Breast epithelium (tissue), 3 donors: ENCODE data around the gene SLC22A23.

Source experiments
- POLR2A ChIP-seq: fragments of 450-650 bp; IDR thresholded peaks from one replicate; pipeline ENCODE4 v1.6.1; 2016; ENCODE audit warnings: antibody characterized with exemption, mild to moderate bottlenecking, moderate library complexity
- POLR2AphosphoS5 ChIP-seq, 3 donors: sonication (generic); formaldehyde crosslinking; IDR thresholded peaks; one replicate each; pipeline ENCODE4 v1.6.1; 2017; ENCODE audit warnings: antibody characterized with exemption in 3 of 3
- TF ChIP-seq, protein P1 (sequence below), 3 donors: fragments of 450-650 bp; IDR thresholded peaks; one replicate each; pipeline ENCODE4 v1.5.1; 2016 to 2017; ENCODE audit warnings: antibody characterized with exemption in 3 of 3, mild to moderate bottlenecking in 3 of 3, moderate library complexity in 3 of 3

DNA sequence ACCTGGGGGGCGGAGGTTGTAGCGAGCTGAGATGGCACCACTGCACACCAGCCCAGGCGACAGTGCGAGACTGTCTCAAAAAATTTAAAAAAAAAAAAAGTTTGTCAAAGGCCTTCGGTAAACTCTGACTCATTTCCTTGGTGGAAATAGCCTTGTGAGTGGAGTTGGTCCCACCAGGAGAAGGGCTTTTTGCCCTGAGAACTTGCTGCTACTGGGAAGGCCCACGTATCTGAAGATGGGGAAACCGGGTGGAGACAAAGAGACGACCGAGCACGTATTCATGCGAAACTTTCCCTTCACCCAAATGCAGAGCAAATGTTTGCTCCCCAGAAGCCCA is 51.7 kb downstream of the SLC22A23 start:
- TF ChIP-seq, protein P1, sequence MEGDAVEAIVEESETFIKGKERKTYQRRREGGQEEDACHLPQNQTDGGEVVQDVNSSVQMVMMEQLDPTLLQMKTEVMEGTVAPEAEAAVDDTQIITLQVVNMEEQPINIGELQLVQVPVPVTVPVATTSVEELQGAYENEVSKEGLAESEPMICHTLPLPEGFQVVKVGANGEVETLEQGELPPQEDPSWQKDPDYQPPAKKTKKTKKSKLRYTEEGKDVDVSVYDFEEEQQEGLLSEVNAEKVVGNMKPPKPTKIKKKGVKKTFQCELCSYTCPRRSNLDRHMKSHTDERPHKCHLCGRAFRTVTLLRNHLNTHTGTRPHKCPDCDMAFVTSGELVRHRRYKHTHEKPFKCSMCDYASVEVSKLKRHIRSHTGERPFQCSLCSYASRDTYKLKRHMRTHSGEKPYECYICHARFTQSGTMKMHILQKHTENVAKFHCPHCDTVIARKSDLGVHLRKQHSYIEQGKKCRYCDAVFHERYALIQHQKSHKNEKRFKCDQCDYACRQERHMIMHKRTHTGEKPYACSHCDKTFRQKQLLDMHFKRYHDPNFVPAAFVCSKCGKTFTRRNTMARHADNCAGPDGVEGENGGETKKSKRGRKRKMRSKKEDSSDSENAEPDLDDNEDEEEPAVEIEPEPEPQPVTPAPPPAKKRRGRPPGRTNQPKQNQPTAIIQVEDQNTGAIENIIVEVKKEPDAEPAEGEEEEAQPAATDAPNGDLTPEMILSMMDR (IDR thresholded peaks at IDR 0.05): no peak
- TF ChIP-seq POLR2A (no peak), POLR2AphosphoS5 (IDR thresholded peaks at IDR 0.05) (no peak)
